ENCODE data around the gene CEP290. TPM values are rescaled to one million over a fixed set of nuclear protein-coding genes. Genes with fewer than 3 reads are reported as not detected.

CEP290 gene
- total and polyA plus RNA-seq, 2 of the 13 experiments (the other 11 are each of a cell fraction or from before 2014, with no cell fraction given): 2.4 to 10.8 TPM

- H3K79me2 ChIP-seq (ENCODE audit: insufficient read depth, low read length): peaks cover 27% of the 10 kb centered on the region
- FAIRE-seq (peak; percentile 8), DNase-seq (ENCODE audit: low spot score) (no peak), ATAC-seq (no peak)
- H3K4me2 ChIP-seq (ENCODE audit: low read depth, low read length): peak overlapping the region; percentile 83
- H3K9me3 ChIP-seq (ENCODE audit: low read length): no peaks in the 10 kb centered on the region
- H3K9ac ChIP-seq (ENCODE audit: insufficient read depth, low read depth, low read length): peak overlapping the region; percentile 78
- no peak overlapping the region for H3K27ac ChIP-seq (ENCODE audit: extremely low read length, insufficient read depth, low read length)
- H2AFZ ChIP-seq (ENCODE audit: low read length): no peak overlapping the region
- H3K27me3 ChIP-seq (ENCODE audit: control insufficient read depth in 1 of 2, insufficient read depth in 2 of 2, low read length in 2 of 2): no peaks in the 10 kb centered on the region; a peak in 1 of 5 replicates
- 29% methylated on average over 5 of the region's 5 CpGs for WGBS (ENCODE audit: low lambda C conversion rate)
- in situ Hi-C loops (cut with HindIII; ENCODE audit: extremely low pct_ligation_motif_present, low pct_unique_long_range_greater_than_20kb): no loop called here
- intact Hi-C loops (cut with micrococcal nuclease; ENCODE audit: unreplicated experiment): loop anchor here (5.0 kb wide), 1 partner anchor 106 kb away; the partner anchor contains the start of genes CEP290 and TMTC3
- H3K4me1 ChIP-seq (ENCODE audit: insufficient read depth, low read length): peaks cover 31% of the 10 kb centered on the region
- H4K20me1 ChIP-seq (ENCODE audit: insufficient read depth, low read length): no peaks in the 10 kb centered on the region
- peak overlapping the region; percentile 66 to 86 (median 85); a peak in 5 of 6 replicates for H3K4me3 ChIP-seq (replicated peaks in 1 of 3; ENCODE audit: insufficient read depth in 1 of 3, low read depth in 2 of 3, low read length in 3 of 3)
- TSS peak; percentile 56 for BruUV-seq (replicated peaks)
- H3K36me3 ChIP-seq (replicated peaks in 1 of 2; ENCODE audit: control insufficient read depth in 1 of 2, insufficient read depth in 2 of 2, low read length in 2 of 2): no peaks in the 10 kb centered on the region; a peak in 1 of 5 replicates
- POLR2A ChIA-PET: no interaction called here
- CTCF ChIA-PET (ENCODE audit: low intra/inter-chr PET ratio, low total read pairs): no interaction called here
- TF ChIP-seq AKNA (CRISPR knock-in tag; IDR thresholded peaks at IDR 0.05; ENCODE audit: borderline replicate concordance) (no peak), MEIS1 (CRISPR knock-in tag; IDR thresholded peaks at IDR 0.05; ENCODE audit: borderline replicate concordance) (no peak), ZNF10 (CRISPR knock-in tag; IDR thresholded peaks at IDR 0.05; ENCODE audit: borderline replicate concordance, low read depth) (no peak), KDM2A (CRISPR knock-in tag; IDR thresholded peaks at IDR 0.05; ENCODE audit: borderline replicate concordance, low read depth) (no peak), ZNF33A (CRISPR knock-in tag; IDR thresholded peaks at IDR 0.05; ENCODE audit: borderline replicate concordance) (no peak), ZFY (CRISPR knock-in tag; IDR thresholded peaks at IDR 0.05) (no peak), CEBPB (IDR thresholded peaks at IDR 0.05; ENCODE audit: borderline replicate concordance, low read depth, low read length) (no peak), ZFP37 (CRISPR knock-in tag; IDR thresholded peaks at IDR 0.05; ENCODE audit: borderline replicate concordance) (no peak), ZNF740 (CRISPR knock-in tag; IDR thresholded peaks at IDR 0.05) (no peak), GTF2F1 (IDR thresholded peaks at IDR 0.05; ENCODE audit: low read length) (no peak), FUBP1 (CRISPR knock-in tag; IDR thresholded peaks at IDR 0.05; ENCODE audit: borderline replicate concordance) (no peak)
- TF ChIP-seq, protein P1, sequence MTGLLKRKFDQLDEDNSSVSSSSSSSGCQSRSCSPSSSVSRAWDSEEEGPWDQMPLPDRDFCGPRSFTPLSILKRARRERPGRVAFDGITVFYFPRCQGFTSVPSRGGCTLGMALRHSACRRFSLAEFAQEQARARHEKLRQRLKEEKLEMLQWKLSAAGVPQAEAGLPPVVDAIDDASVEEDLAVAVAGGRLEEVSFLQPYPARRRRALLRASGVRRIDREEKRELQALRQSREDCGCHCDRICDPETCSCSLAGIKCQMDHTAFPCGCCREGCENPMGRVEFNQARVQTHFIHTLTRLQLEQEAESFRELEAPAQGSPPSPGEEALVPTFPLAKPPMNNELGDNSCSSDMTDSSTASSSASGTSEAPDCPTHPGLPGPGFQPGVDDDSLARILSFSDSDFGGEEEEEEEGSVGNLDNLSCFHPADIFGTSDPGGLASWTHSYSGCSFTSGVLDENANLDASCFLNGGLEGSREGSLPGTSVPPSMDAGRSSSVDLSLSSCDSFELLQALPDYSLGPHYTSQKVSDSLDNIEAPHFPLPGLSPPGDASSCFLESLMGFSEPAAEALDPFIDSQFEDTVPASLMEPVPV (CRISPR knock-in tag; IDR thresholded peaks at IDR 0.05): no peak
- TF ChIP-seq, protein P2, sequence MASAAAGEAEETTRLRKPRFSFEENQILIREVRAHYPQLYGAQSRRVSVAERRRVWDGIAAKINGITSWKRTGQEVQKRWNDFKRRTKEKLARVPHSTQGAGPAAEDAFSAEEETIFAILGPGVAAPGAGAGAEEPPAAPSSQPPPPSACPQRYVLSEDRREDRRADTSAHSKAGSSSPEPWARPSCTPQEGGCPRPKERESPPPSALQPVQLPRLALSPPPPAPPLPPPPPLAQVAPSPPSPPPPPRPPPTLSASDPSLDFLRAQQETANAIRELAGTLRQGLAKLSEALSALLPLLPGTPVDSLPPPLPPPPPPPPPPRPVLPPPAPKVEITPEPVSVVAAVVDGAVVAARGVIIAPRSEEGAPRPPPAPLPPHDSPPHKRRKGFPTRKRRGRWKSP (CRISPR knock-in tag; IDR thresholded peaks at IDR 0.05): no peak
Observed at GRCh38 chr12:88036353-88036965, 105.4 kb downstream of the CEP290 start.
